ENCODE results near the gene CNIH3.

GRCh38 chr1:224718470-224719053 is 102.4 kb downstream of the CNIH3 start:
- TF ChIP-seq CTCF (conservative IDR thresholded peaks at IDR 0.05 in 1 of 2, IDR thresholded peaks at IDR 0.05 in 1 of 2; ENCODE audit: low read depth in 1 of 2, low read length in 2 of 2) (no peak), EZH2 (IDR thresholded peaks at IDR 0.05; ENCODE audit: low read length, missing control alignments) (no peak)

Data from fibroblast of lung (primary cell).